Measurements from ENCODE around the gene MTHFS. TPM values are rescaled to one million over a fixed set of nuclear protein-coding genes. Genes with fewer than 3 reads are reported as not detected.
"Not testable (repeated sequence)": the region's sequence is repeated elsewhere in the genome, so short reads cannot be mapped to it uniquely, and the experiment has no call there.

MTHFS gene
- total and polyA plus RNA-seq, 2 donors = 25.2 to 67.3 TPM

DNA sequence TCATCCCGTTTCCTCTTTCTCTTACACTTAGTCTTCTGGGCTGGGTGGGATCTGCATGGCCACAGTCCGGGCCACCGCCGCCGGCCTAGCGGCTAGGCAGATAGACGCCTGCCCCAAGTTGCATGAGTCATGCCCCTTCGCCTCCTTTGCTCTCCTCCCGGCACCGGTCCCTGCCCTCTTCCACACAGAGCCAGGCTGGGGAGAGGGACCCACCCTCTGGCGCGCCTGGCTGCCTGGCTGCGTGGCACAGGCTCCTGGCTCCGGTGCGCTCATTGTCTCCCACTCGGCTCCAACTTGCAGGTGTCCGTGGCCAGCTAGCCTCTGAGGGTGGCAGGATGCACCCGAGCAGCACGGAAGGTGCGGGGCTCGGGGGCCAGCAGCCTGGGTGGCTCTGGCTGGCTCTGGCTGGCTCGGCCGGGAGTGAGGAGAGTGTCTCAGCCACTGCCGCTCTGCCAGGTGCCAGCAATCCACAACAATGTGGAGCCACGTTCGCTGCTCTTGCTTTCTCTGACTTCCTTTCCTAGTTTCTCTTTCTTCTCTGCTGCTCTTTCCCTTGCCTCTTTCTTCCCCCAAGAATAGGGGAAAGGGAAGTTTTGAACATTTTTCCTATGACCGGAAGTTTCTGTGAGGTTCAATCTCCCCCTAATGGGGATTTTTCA is 22.4 kb upstream of the MTHFS start:
- H3K4me1 ChIP-seq (ENCODE audit: control insufficient read depth in 2 of 2, insufficient read depth in 2 of 2, low read length in 2 of 2) = peaks cover 5 to 8% of the 10 kb centered on the region in 2 donors
- H3K4me3 ChIP-seq (ENCODE audit: low read length in 2 of 2) = no peak overlapping the region
- DNase-seq (ENCODE audit: low read depth in 6 of 9, low spot score in 9 of 9) = no peak
- no peaks in the 10 kb centered on the region for H3K27me3 ChIP-seq (ENCODE audit: control insufficient read depth in 2 of 2, insufficient read depth in 1 of 2, low read length in 1 of 2)
- 98% methylated on average over 27 of the region's 27 CpGs for WGBS
- peaks cover 15 to 42% of the 10 kb centered on the region in 2 donors for H3K9me3 ChIP-seq (ENCODE audit: control insufficient read depth in 2 of 2, insufficient read depth in 1 of 2, low read length in 1 of 2)
- H3K27ac ChIP-seq (ENCODE audit: low read depth in 1 of 2, low read length in 1 of 2) = no peak overlapping the region
- H3K36me3 ChIP-seq (ENCODE audit: control insufficient read depth in 2 of 2, insufficient read depth in 2 of 2, low read length in 1 of 2) = peaks cover 10 to 27% of the 10 kb centered on the region in 2 donors

DNA sequence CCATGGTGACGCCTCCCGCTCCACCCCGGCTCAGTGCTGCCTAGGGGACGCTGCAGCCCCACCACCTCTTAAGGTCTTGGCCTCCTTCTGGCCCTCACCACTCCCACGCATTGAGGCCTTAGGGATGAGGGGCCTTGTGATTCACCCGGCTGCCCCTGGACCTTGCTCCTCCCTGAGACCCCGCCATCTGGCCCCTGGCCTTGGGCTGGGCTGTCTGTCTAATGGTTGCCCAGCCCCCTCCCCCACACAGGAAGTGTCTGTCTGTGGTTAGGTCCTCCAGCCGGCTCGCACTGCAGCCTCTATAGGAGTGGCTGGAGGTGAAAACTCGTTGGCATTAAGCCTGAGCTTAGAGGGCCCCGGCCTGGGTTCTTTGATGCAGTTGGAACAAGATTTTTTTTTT is 21.5 kb upstream of the MTHFS start:
- Histone ChIP-seq H3K27me3 (ENCODE audit: control insufficient read depth in 2 of 2, insufficient read depth in 1 of 2, low read length in 1 of 2) (no peaks in the 10 kb centered on the region), H3K9me3 (ENCODE audit: control insufficient read depth in 2 of 2, insufficient read depth in 1 of 2, low read length in 1 of 2) (peaks cover 15 to 40% of the 10 kb centered on the region in 2 donors), H3K27ac (ENCODE audit: low read depth in 1 of 2, low read length in 1 of 2) (no peak overlapping the region), H3K4me1 (ENCODE audit: control insufficient read depth in 2 of 2, insufficient read depth in 2 of 2, low read length in 2 of 2) (peaks cover 5 to 6% of the 10 kb centered on the region in 2 donors), H3K36me3 (ENCODE audit: control insufficient read depth in 2 of 2, insufficient read depth in 2 of 2, low read length in 1 of 2) (peaks cover 10 to 27% of the 10 kb centered on the region in 2 donors), H3K4me3 (ENCODE audit: low read length in 2 of 2) (no peak overlapping the region)
- no peak for DNase-seq (ENCODE audit: low read depth in 6 of 9, low spot score in 9 of 9)
- 93% methylated on average over 11 of the region's 11 CpGs for WGBS

- no peak for DNase-seq (ENCODE audit: low read depth in 6 of 9, low spot score in 9 of 9)
- H3K27ac ChIP-seq (ENCODE audit: low read depth in 1 of 2, low read length in 1 of 2) = no peak overlapping the region
- peaks cover 10 to 27% of the 10 kb centered on the region in 2 donors for H3K36me3 ChIP-seq (ENCODE audit: control insufficient read depth in 2 of 2, insufficient read depth in 2 of 2, low read length in 1 of 2)
- H3K4me3 ChIP-seq (ENCODE audit: low read length in 2 of 2) = no peak overlapping the region
- H3K4me1 ChIP-seq (ENCODE audit: control insufficient read depth in 2 of 2, insufficient read depth in 2 of 2, low read length in 2 of 2) = no peaks in the 10 kb centered on the region
- WGBS = 98% methylated on average over 3 of the region's 3 CpGs
- H3K9me3 ChIP-seq (ENCODE audit: control insufficient read depth in 2 of 2, insufficient read depth in 1 of 2, low read length in 1 of 2) = peaks cover 15 to 40% of the 10 kb centered on the region in 2 donors
- no peaks in the 10 kb centered on the region for H3K27me3 ChIP-seq (ENCODE audit: control insufficient read depth in 2 of 2, insufficient read depth in 1 of 2, low read length in 1 of 2)
These were observed 19.8 kb upstream of the MTHFS start for GRCh38 chr15:79916502-79917132.

DNA sequence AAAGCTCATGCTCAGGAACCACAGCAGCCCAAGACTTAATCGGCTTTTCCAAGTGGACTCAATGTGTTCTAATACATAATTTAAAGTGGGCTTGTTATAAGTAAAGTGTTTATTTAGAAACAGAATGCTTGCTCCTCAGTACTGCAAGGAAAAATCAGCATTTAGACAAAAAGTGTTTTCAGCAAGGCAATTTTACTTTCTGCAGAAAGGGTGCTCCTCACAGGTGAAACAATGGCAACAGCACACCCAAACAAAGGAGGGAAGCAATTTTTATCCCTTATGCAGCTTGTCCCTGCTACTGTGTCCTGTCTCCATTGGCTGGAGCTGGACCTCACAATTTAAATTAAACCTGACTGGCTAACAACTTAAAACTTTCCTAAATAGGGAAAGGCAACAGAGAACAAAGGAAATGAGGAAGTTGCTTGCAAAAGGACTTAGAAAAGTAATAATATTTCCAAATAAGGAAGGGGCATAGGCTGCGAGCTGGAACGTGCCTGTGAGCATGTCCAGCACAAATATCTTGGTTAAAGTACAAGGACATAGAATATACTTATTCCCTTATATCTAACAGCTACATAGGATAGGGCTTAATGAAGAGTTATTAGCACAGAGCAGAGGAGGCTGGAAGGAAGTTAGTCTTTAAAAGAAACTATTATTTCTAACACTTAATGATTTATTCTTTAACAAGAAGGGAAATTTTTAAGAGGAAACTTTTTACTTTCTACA is 19.1 kb upstream of the MTHFS start:
- Histone ChIP-seq H3K36me3 (ENCODE audit: control insufficient read depth in 2 of 2, insufficient read depth in 2 of 2, low read length in 1 of 2) (peaks cover 6 to 21% of the 10 kb centered on the region in 2 donors), H3K9me3 (ENCODE audit: control insufficient read depth in 2 of 2, insufficient read depth in 1 of 2, low read length in 1 of 2) (peaks cover 15 to 36% of the 10 kb centered on the region in 2 donors)
- not testable (repeated sequence) for H3K4me3 ChIP-seq (ENCODE audit: low read length in 2 of 2); H3K27ac ChIP-seq (ENCODE audit: low read depth in 1 of 2, low read length in 1 of 2); H3K27me3 ChIP-seq (ENCODE audit: control insufficient read depth in 2 of 2, insufficient read depth in 1 of 2, low read length in 1 of 2); H3K4me1 ChIP-seq (ENCODE audit: control insufficient read depth in 2 of 2, insufficient read depth in 2 of 2, low read length in 2 of 2); DNase-seq (ENCODE audit: low read depth in 6 of 9, low spot score in 9 of 9)
- WGBS = 95% methylated on average over 3 of the region's 3 CpGs

DNA sequence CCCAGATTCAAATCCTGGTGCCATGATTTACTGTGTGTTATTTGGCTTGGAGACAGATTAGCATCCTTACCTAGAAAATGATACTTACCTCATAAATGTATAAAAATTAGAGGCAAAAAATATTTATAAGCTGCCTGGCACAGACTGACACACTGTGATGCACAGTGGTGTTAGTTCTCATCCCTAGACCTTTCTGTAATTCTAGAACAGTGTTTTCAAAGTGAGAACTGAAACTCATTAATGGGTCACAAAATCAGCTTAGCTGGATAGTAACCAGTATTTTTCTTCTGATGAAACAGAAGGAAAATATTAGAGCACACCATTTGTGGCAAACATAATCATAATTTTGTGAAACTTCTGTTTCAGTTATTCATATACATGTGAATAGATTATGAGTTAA is 17.9 kb upstream of the MTHFS start:
- no peak for DNase-seq (ENCODE audit: low read depth in 6 of 9, low spot score in 9 of 9)
- peaks cover 9 to 25% of the 10 kb centered on the region in 2 donors for H3K9me3 ChIP-seq (ENCODE audit: control insufficient read depth in 2 of 2, insufficient read depth in 1 of 2, low read length in 1 of 2)
- H3K36me3 ChIP-seq (ENCODE audit: control insufficient read depth in 2 of 2, insufficient read depth in 2 of 2, low read length in 1 of 2) = peaks cover under 1 to 13% of the 10 kb centered on the region in 2 donors
- H3K27ac ChIP-seq (ENCODE audit: low read depth in 1 of 2, low read length in 1 of 2) = no peak overlapping the region
- no peaks in the 10 kb centered on the region for H3K4me1 ChIP-seq (ENCODE audit: control insufficient read depth in 2 of 2, insufficient read depth in 2 of 2, low read length in 2 of 2)
- no peak overlapping the region for H3K4me3 ChIP-seq (ENCODE audit: low read length in 2 of 2)
- H3K27me3 ChIP-seq (ENCODE audit: control insufficient read depth in 2 of 2, insufficient read depth in 1 of 2, low read length in 1 of 2) = no peaks in the 10 kb centered on the region

- H3K9me3 ChIP-seq (ENCODE audit: control insufficient read depth in 2 of 2, insufficient read depth in 1 of 2, low read length in 1 of 2); DNase-seq (ENCODE audit: low read depth in 6 of 9, low spot score in 9 of 9); H3K4me1 ChIP-seq (ENCODE audit: control insufficient read depth in 2 of 2, insufficient read depth in 2 of 2, low read length in 2 of 2); H3K36me3 ChIP-seq (ENCODE audit: control insufficient read depth in 2 of 2, insufficient read depth in 2 of 2, low read length in 1 of 2); H3K4me3 ChIP-seq (ENCODE audit: low read length in 2 of 2); H3K27me3 ChIP-seq (ENCODE audit: control insufficient read depth in 2 of 2, insufficient read depth in 1 of 2, low read length in 1 of 2); H3K27ac ChIP-seq (ENCODE audit: low read depth in 1 of 2, low read length in 1 of 2): not testable (repeated sequence)
- WGBS = 79% methylated on average over 4 of the region's 4 CpGs
These were observed 12.9 kb upstream of the MTHFS start for GRCh38 chr15:79909556-79910335.

DNA sequence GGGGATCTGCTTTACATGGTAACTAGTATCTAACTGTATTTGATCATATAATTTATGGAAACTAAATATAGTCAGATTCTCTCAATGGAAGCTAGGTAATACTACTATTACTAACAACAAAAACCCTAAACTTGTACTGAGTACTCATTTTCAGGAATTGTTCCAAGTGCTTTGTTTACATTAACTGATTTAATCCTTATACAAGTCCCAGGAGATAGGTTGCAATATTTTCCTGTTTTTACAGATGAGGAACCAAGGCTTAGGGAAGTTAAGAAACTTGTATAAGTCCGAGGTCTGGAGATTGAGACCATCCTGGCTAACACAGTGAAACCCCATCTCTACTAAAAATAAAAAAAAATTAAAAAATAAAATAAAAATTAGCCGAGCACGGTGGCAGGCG is 7.5 kb upstream of the MTHFS start:
- no peak for DNase-seq (ENCODE audit: low read depth in 6 of 9, low spot score in 9 of 9)
- 94% methylated on average over 4 of the region's 4 CpGs for WGBS
- H3K4me3 ChIP-seq (ENCODE audit: low read length in 2 of 2) = no peak overlapping the region
- no peaks in the 10 kb centered on the region for H3K27me3 ChIP-seq (ENCODE audit: control insufficient read depth in 2 of 2, insufficient read depth in 1 of 2, low read length in 1 of 2)
- H3K9me3 ChIP-seq (ENCODE audit: control insufficient read depth in 2 of 2, insufficient read depth in 1 of 2, low read length in 1 of 2) = no peaks in the 10 kb centered on the region
- no peaks in the 10 kb centered on the region for H3K4me1 ChIP-seq (ENCODE audit: control insufficient read depth in 2 of 2, insufficient read depth in 2 of 2, low read length in 2 of 2)
- H3K36me3 ChIP-seq (ENCODE audit: control insufficient read depth in 2 of 2, insufficient read depth in 2 of 2, low read length in 1 of 2) = no peaks in the 10 kb centered on the region
- no peak overlapping the region for H3K27ac ChIP-seq (ENCODE audit: low read depth in 1 of 2, low read length in 1 of 2)

DNA sequence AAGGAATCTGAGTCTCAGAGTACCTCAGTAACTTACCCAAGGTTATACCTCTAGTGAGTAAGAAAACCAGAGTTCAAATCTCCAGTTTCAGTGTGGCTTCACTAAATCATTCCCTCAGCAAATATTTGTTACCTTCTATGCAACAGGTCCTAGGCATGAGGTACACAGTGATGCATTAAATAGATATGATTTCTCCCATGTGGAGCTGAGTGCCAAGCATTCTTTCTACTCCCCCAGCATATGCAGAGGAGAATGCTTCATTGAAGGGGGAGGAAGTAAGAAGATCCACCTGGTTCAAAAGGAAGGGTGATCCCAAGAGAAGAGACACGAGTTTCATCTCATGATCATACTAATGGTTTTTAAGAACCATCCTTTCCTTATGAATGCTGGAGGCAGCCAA is 6.8 kb upstream of the MTHFS start:
- Histone ChIP-seq H3K4me1 (ENCODE audit: control insufficient read depth in 2 of 2, insufficient read depth in 2 of 2, low read length in 2 of 2) (no peaks in the 10 kb centered on the region), H3K4me3 (ENCODE audit: low read length in 2 of 2) (no peak overlapping the region), H3K9me3 (ENCODE audit: control insufficient read depth in 2 of 2, insufficient read depth in 1 of 2, low read length in 1 of 2) (no peaks in the 10 kb centered on the region), H3K27me3 (ENCODE audit: control insufficient read depth in 2 of 2, insufficient read depth in 1 of 2, low read length in 1 of 2) (no peaks in the 10 kb centered on the region), H3K36me3 (ENCODE audit: control insufficient read depth in 2 of 2, insufficient read depth in 2 of 2, low read length in 1 of 2) (no peaks in the 10 kb centered on the region), H3K27ac (ENCODE audit: low read depth in 1 of 2, low read length in 1 of 2) (no peak overlapping the region)
- no peak for DNase-seq (ENCODE audit: low read depth in 6 of 9, low spot score in 9 of 9)
- WGBS = 89% methylated on average over 1 of the region's 1 CpG

All from thymus (tissue), 11 donors.